Thyroid gland (tissue), 4 donors: ENCODE data around the gene CCSAP.

Experiments
- CTCF ChIP-seq, 6 experiments: fragments of 200-600 bp in 3 of 6; fragments of 450-650 bp in 3 of 6; sonication (generic) in 3 of 6; IDR thresholded peaks; one replicate each; pipeline ENCODE4 v1.5.1; 2016 to 2019; ENCODE audit warnings: antibody characterized with exemption in 6 of 6, mild to moderate bottlenecking in 2 of 6, inconsistent platforms in 1 of 6, moderate library complexity in 1 of 6
- POLR2A ChIP-seq, 2 donors: fragments of 450-650 bp; IDR thresholded peaks; one replicate each; pipeline ENCODE4 v1.6.1; 2017; ENCODE audit warnings: antibody characterized with exemption in 2 of 2, mild to moderate bottlenecking in 2 of 2, moderate library complexity in 1 of 2

GRCh38 chr1:229344139-229344538 lies 1.3 kb upstream of the CCSAP start:
- TF ChIP-seq CTCF (IDR thresholded peaks at IDR 0.05) (no peak), POLR2A (IDR thresholded peaks at IDR 0.05) (no peak)
